ENCODE measurements around the gene TRDMT1. TPM values are rescaled to one million over a fixed set of nuclear protein-coding genes. Genes with fewer than 3 reads are reported as not detected.

Gene TRDMT1
- total and polyA plus RNA-seq, 2 donors (not counting 1 experiment from before 2014, with no cell fraction given): 5.8 to 7.0 TPM

DNA sequence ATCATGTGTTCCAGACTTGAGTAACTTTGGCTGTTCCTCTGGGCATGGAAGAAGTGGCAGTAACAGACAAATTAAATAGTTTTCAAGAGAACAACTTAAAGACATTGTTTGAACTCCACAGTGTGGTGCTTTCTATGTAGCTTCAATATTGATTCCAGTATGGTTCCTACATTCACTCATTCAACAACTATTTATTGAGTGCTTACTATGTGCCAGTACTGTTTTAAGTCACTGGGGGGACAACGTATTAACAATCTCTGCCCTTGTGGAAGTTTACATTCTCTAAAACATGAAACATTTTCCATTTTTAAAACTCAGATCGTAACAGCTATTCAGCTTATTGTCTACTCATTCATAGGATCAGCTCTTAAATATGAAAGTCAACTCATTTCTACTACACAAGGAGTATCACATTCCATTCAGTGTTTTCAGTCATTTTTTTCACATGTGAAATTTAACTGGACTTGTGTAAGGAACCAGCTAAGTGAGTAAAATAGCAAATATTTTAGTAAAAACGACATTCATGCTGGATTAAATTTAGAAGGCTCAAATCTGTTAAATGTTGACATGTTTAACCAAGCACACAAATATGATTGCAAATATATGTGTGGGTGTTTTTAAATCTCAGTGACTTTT, 58.3 kb downstream of the TRDMT1 start:
- Histone ChIP-seq H3K9ac (ENCODE audit: insufficient read depth, low read length) (no peak overlapping the region), H4K20me1 (ENCODE audit: control insufficient read depth, extremely low read depth, insufficient read depth, low read length) (no peaks in the 10 kb centered on the region), H3K27me3 (ENCODE audit: control insufficient read depth, insufficient read depth, low read length) (no peaks in the 10 kb centered on the region), H3K79me2 (ENCODE audit: control insufficient read depth, insufficient read depth, low read length) (no peaks in the 10 kb centered on the region), H3K36me3 (ENCODE audit: control insufficient read depth, insufficient read depth, low read length) (no peaks in the 10 kb centered on the region), H3K4me1 (ENCODE audit: control insufficient read depth, extremely low read depth, insufficient read depth, low read length) (peaks cover 3% of the 10 kb centered on the region), H3K4me2 (ENCODE audit: extremely low read depth, insufficient read depth, low read length) (no peak overlapping the region), H3K9me3 (ENCODE audit: control insufficient read depth, insufficient read depth, low read depth, low read length) (no peaks in the 10 kb centered on the region), H2AFZ (ENCODE audit: low read length) (no peak overlapping the region), H3K4me3 (replicated peaks in 1 of 4; ENCODE audit: control extremely low read depth in 1 of 4, insufficient read depth in 1 of 4, low read depth in 3 of 4, low read length in 4 of 4) (no peak overlapping the region), H3K27ac (ENCODE audit: insufficient read depth, low read length) (no peak overlapping the region)
- TF ChIP-seq, protein P1, sequence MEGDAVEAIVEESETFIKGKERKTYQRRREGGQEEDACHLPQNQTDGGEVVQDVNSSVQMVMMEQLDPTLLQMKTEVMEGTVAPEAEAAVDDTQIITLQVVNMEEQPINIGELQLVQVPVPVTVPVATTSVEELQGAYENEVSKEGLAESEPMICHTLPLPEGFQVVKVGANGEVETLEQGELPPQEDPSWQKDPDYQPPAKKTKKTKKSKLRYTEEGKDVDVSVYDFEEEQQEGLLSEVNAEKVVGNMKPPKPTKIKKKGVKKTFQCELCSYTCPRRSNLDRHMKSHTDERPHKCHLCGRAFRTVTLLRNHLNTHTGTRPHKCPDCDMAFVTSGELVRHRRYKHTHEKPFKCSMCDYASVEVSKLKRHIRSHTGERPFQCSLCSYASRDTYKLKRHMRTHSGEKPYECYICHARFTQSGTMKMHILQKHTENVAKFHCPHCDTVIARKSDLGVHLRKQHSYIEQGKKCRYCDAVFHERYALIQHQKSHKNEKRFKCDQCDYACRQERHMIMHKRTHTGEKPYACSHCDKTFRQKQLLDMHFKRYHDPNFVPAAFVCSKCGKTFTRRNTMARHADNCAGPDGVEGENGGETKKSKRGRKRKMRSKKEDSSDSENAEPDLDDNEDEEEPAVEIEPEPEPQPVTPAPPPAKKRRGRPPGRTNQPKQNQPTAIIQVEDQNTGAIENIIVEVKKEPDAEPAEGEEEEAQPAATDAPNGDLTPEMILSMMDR (conservative IDR thresholded peaks at IDR 0.05 in 1 of 2, IDR thresholded peaks at IDR 0.05 in 1 of 2; ENCODE audit: low read depth in 1 of 2, low read length in 2 of 2): no peak
- no peak for TF ChIP-seq EZH2 (IDR thresholded peaks at IDR 0.05; ENCODE audit: low read length, missing control alignments)
- no peak for DNase-seq (ENCODE audit: low read depth in 2 of 2)

DNA sequence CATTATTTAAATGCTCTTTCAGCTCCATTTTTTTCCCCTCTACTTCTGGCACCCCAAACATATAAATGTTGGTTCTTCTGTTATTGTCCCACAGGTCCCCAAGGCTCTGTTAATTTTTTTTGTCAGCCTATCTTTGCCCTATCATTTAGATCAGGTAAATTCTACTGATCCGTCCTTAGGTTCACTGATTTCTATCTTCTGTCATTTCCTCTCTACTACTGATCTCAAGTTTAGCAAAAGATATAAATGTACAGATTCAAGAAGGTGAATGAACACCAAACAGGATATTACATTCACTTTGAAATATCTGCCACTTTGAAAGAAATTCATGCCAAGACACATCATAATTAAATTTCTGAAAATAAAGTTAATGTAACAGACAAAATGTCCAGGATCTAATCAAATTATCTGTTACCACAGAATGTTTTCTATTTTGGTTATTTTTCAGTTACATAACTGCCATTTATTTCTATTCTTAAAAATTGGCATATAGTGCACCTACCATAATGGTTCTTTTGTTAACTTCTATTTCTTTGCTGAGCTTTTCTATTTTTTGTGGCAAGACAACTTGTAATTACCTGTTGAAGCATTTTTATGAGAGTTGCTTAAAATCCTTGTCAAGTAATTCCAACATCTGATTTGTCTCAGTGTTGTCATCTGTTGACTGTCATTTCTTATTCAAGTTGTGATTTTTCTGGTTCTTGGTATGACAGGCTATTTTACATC, 59.8 kb downstream of the TRDMT1 start:
- no peaks in the 10 kb centered on the region for H3K9me3 ChIP-seq (ENCODE audit: control insufficient read depth, insufficient read depth, low read depth, low read length)
- H3K79me2 ChIP-seq (ENCODE audit: control insufficient read depth, insufficient read depth, low read length): no peaks in the 10 kb centered on the region
- TF ChIP-seq, protein P1 (conservative IDR thresholded peaks at IDR 0.05 in 1 of 2, IDR thresholded peaks at IDR 0.05 in 1 of 2; ENCODE audit: low read depth in 1 of 2, low read length in 2 of 2): no peak
- no peak for TF ChIP-seq EZH2 (IDR thresholded peaks at IDR 0.05; ENCODE audit: low read length, missing control alignments)
- no peaks in the 10 kb centered on the region for H3K4me1 ChIP-seq (ENCODE audit: control insufficient read depth, extremely low read depth, insufficient read depth, low read length)
- H3K4me2 ChIP-seq (ENCODE audit: extremely low read depth, insufficient read depth, low read length): no peak overlapping the region
- H3K4me3 ChIP-seq (replicated peaks in 1 of 4; ENCODE audit: control extremely low read depth in 1 of 4, insufficient read depth in 1 of 4, low read depth in 3 of 4, low read length in 4 of 4): no peak overlapping the region
- H4K20me1 ChIP-seq (ENCODE audit: control insufficient read depth, extremely low read depth, insufficient read depth, low read length): no peaks in the 10 kb centered on the region
- H2AFZ ChIP-seq (ENCODE audit: low read length): no peak overlapping the region
- H3K36me3 ChIP-seq (ENCODE audit: control insufficient read depth, insufficient read depth, low read length): no peaks in the 10 kb centered on the region
- H3K27me3 ChIP-seq (ENCODE audit: control insufficient read depth, insufficient read depth, low read length): no peaks in the 10 kb centered on the region
- no peak for DNase-seq (ENCODE audit: low read depth in 2 of 2)
- no peak overlapping the region for H3K27ac ChIP-seq (ENCODE audit: insufficient read depth, low read length)
- no peak overlapping the region for H3K9ac ChIP-seq (ENCODE audit: insufficient read depth, low read length)

DNA sequence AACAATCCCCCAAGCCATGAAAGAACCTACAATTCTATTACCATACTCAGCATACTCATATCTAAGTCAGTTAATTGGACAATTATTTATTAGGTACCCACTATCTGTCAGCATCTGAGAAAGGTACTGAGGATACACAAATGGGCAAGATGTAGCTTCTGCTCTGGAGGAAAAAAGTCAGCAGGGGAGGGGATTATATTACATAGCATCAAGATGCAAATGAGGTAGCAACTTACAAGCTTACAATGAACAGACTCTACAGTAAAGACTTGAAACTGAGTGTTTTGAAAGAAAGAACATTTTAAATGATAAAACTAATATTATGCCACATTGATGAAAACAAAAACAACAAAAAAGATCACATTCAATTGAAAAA, 61.1 kb downstream of the TRDMT1 start:
- no peak overlapping the region for H3K27ac ChIP-seq (ENCODE audit: insufficient read depth, low read length)
- TF ChIP-seq, protein P1 (conservative IDR thresholded peaks at IDR 0.05 in 1 of 2, IDR thresholded peaks at IDR 0.05 in 1 of 2; ENCODE audit: low read depth in 1 of 2, low read length in 2 of 2): no peak
- TF ChIP-seq EZH2 (IDR thresholded peaks at IDR 0.05; ENCODE audit: low read length, missing control alignments): no peak
- no peaks in the 10 kb centered on the region for H3K27me3 ChIP-seq (ENCODE audit: control insufficient read depth, insufficient read depth, low read length)
- no peaks in the 10 kb centered on the region for H3K9me3 ChIP-seq (ENCODE audit: control insufficient read depth, insufficient read depth, low read depth, low read length)
- no peaks in the 10 kb centered on the region for H4K20me1 ChIP-seq (ENCODE audit: control insufficient read depth, extremely low read depth, insufficient read depth, low read length)
- DNase-seq (ENCODE audit: low read depth in 2 of 2): no peak
- H3K4me2 ChIP-seq (ENCODE audit: extremely low read depth, insufficient read depth, low read length): no peak overlapping the region
- H2AFZ ChIP-seq (ENCODE audit: low read length): no peak overlapping the region
- H3K9ac ChIP-seq (ENCODE audit: insufficient read depth, low read length): no peak overlapping the region
- H3K36me3 ChIP-seq (ENCODE audit: control insufficient read depth, insufficient read depth, low read length): no peaks in the 10 kb centered on the region
- H3K4me1 ChIP-seq (ENCODE audit: control insufficient read depth, extremely low read depth, insufficient read depth, low read length): no peaks in the 10 kb centered on the region
- H3K79me2 ChIP-seq (ENCODE audit: control insufficient read depth, insufficient read depth, low read length): no peaks in the 10 kb centered on the region
- H3K4me3 ChIP-seq (replicated peaks in 1 of 4; ENCODE audit: control extremely low read depth in 1 of 4, insufficient read depth in 1 of 4, low read depth in 3 of 4, low read length in 4 of 4): no peak overlapping the region
